H1 (cell line): Measurements from ENCODE around the gene CACNG1.

Experiments used
- CTCF ChIP-seq, 3 experiments: IDR thresholded peaks; 1 replicate in 2 of 3; 2 replicates in 1 of 3; pipeline versions ENCODE4 v1.5.1 to v1.6.1; 2011; ENCODE audit warnings: low read length in 3 of 3, mild to moderate bottlenecking in 3 of 3, inconsistent platforms in 2 of 3, low read depth in 1 of 3, moderate library complexity in 1 of 3; ENCODE audit not compliant: insufficient read depth in 1 of 3; ENCODE audit errors: control extremely low read depth in 1 of 3
- GABPA ChIP-seq: IDR thresholded peaks from 2 replicates; pipeline ENCODE4 v1.6.1; 2011; ENCODE audit warnings: mild to moderate bottlenecking, low read length, moderate library complexity, borderline replicate concordance; ENCODE audit not compliant: insufficient read depth
- SIN3A ChIP-seq, 2 experiments: IDR thresholded peaks in 1 of 2; conservative IDR thresholded peaks in 1 of 2; 2 replicates each; pipeline ENCODE4 v1.6.1; 2011 to 2012; ENCODE audit warnings: low read length in 2 of 2, improper control_type of control experiment in 1 of 2, low read depth in 1 of 2, mild to moderate bottlenecking in 1 of 2
- SP1 ChIP-seq: IDR thresholded peaks from 2 replicates; pipeline ENCODE4 v1.6.1; 2011; ENCODE audit warnings: low read depth, low read length
- YY1 ChIP-seq: IDR thresholded peaks from 2 replicates; pipeline ENCODE4 v1.6.1; 2011; ENCODE audit warnings: low read depth, mild to moderate bottlenecking, low read length

- no peak for TF ChIP-seq CTCF (IDR thresholded peaks at IDR 0.05; ENCODE audit: control extremely low read depth in 1 of 3, insufficient read depth in 1 of 3, low read depth in 1 of 3, low read length in 3 of 3)
- TF ChIP-seq SP1: no peak
- TF ChIP-seq SIN3A (conservative IDR thresholded peaks at IDR 0.05 in 1 of 2, IDR thresholded peaks at IDR 0.05 in 1 of 2; ENCODE audit: low read depth in 1 of 2, low read length in 2 of 2): no peak
- no peak for TF ChIP-seq GABPA
- no peak for TF ChIP-seq YY1
These were observed 6.8 kb downstream of the CACNG1 start for GRCh38 chr17:67051155-67051538.
